GM21723 (cell line): ENCODE results near the gene GIT1.
A peak's percentile ranks its signal among the peaks of the same experiment; 100 is the strongest.

Source experiments
- ATAC-seq: cut with Tn5 transposase; IDR thresholded peaks from one replicate; pipeline ENCODE4 v1.9.1; 2021; ENCODE audit warnings: mild to moderate bottlenecking, moderate library complexity; ENCODE audit not compliant: unreplicated experiment

GIT1 gene

DNA sequence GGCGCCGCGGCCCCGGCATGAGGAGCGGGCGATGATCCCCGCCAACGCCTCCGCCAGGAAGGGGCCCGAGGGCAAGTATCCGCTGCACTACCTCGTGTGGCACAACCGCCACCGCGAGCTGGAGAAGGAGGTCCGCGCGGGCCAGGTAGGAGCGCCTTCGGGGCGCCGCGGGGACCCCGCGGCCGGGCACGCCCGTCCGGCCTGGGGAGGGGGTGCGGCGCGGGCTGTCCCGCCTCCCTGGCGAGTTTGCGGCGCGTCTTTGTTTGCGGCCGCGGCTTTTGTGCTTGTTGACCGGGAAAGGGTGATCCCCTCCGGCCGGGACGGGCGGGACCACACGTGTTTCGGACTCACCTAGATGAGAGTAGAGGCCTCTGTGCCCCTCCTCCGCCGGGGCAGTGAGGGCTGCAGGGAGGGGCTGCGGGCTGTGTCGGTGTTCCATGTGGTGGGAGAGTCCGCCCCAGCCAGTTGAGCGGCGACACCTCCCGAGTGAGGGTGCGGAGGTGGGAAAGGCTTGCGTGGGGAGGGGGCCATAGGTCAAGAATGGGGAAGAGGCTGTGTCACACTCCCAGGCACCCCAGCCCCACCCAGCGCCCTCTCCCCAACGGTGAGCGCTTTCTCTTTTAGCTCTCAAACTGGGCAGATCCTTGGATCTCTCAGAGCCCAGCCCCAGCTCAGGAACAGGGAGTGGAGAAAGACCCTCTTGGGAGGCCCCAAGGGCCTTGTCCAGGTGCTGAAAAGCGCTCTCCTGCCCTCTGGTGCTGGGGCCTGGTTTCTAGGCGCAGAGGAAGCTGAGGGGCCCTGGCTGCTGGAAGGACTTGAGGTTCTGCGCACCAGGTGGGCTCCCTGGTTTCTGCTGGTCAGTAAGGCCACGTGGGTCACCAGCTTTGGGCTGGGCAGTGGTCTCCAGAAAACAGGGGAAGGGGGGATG is 4.4 kb upstream of the GIT1 start:
- no peak for ATAC-seq

DNA sequence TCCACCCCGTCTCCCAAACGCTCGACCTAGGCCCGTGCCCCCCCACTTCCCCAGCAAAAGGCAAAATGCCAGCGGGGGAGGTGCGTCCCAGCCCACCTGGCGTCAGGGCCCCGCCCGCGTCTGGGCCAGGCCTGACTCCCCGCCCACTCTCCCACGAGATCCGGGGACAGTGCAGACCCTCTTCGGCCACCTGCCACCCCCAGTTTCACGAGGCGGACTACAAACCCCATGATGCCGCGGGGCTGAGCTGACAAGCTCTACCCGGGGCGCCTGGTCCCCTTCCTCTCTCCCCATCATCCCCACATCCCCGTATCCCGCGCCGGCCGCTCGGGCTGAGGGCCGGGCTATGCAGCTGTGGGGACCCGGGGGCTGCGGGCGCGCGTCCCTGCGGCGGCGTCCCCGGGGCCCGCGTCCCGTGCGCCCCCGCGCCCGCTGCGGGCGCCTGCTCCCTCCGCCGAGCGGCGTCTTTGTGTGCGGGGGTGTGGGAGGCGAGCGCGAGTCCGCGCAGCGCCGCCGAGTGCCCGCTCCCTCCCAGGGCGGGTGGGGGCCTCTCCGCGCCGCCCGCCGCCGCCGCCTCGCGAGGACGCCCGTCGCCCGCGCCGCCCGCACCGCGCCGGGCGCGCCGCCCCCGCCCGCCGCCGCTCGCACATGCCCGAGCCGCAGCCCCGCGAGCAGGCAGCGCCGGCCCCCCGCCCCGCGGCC is 3.6 kb upstream of the GIT1 start, which contains the start of gene ANKRD13B:
ANKRD13B (plus strand) TSS at position 283 of the 702 bp plus-strand sequence. CDS start 490 bp downstream, outside the sequence.
- ATAC-seq = no peak

DNA sequence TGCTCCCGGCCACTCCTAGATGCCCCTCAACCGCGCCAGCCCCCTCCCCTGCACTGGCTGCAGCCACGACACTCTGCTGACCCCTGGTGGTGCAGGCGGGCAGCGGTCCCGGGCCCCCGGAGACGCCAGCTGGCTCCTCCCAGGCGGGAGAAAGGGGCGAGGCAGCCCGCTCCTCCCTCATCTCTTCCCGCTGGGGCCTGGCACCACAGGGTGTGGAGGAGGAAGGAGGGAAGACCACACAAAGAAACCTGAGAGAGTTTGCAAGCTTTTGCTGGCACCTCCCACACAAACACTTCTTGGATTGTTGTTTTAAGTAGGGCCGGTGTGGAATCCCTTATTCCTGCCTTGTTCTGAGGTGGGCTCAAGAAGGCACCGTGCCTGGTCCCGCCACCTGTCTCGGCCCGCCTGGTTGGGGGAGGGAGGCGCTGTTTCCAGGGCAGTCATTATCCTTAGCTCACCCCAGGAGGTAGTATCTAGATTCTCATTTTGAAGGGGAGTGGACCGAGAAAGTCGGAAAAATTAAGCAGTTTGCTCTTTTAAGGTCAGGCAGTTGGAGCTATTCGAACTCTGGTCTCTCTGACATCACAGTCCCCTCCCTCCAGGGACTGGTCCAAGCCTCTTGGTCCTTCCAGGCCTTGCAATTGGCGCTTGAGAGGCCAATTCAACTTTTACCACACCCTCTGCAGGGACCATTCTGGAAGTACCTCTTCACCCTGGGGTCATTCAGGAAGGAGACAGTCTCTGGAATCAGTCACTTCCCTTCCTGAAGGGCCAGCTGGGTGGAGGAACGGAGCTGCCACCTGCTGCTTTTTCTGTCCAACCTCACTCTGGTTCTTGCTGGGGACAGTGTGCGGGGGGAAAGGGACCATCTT is 2.5 kb upstream of the GIT1 start:
- no peak for ATAC-seq

GRCh38 chr17:29591146-29591736 is 1.8 kb upstream of the GIT1 start:
- no peak for ATAC-seq

GRCh38 chr17:29590411-29591145 is 1.1 kb upstream of the GIT1 start:
- ATAC-seq = no peak

GRCh38 chr17:29588562-29589411 is 661 bp downstream of the GIT1 start:
- ATAC-seq = peak; percentile 21

- no peak for ATAC-seq
Measured at GRCh38 chr17:29588017-29588561, 1.4 kb downstream of the GIT1 start.

DNA sequence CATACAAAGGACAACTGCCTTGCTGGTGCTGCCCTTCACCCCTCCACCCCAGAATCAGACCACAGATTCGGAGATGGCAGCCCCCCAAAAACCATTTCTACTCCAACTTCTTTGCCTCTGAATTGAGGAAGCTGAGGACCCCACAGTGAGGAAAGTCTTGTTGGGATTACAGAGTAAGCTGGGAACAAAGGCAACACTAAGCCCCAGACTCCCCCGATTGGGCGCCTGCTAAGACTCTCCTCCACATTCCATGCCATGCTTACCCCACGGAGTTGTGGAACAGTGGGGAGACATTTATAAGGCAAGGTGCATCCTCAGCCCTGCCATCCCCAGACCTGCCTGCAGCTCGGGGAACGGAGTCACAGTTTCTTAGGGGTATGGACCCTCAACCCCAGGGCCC is 1.9 kb downstream of the GIT1 start:
- ATAC-seq = no peak

- ATAC-seq = no peak
Measured at GRCh38 chr17:29586676-29587469, 2.6 kb downstream of the GIT1 start.

GRCh38 chr17:29585080-29585751 is 4.2 kb downstream of the GIT1 start:
- ATAC-seq = no peak

DNA sequence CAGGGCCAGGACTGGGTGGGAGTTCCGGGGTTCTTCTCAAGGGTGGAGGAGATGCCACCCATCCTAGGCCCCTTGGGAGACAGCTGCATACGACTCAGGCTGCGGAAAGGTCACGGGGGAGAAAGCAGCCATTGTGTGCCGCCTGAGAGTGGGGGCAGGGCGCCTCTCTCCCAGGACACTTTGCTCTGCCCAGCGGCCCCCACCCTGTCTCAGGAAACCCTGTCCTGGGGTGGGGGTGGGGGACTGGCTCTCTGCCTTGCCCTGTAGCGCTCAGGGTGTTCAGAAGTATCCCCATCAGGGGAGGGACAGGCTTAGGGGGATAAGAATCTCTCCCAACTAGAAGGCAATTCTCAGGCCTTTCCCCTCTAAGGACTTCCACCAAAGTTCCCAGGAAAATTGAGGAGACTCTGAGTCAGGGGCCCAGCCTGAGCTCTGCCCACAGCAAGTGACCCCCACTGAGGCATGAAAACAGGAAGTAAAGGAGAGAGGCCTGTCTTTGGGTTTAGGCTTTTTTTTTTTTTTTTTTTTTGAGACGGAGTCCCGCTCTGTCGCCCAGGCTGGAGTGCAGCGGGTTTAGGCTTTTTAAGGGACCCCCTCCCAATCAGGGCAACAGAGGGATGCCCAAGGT is 4.9 kb downstream of the GIT1 start:
- no peak for ATAC-seq

DNA sequence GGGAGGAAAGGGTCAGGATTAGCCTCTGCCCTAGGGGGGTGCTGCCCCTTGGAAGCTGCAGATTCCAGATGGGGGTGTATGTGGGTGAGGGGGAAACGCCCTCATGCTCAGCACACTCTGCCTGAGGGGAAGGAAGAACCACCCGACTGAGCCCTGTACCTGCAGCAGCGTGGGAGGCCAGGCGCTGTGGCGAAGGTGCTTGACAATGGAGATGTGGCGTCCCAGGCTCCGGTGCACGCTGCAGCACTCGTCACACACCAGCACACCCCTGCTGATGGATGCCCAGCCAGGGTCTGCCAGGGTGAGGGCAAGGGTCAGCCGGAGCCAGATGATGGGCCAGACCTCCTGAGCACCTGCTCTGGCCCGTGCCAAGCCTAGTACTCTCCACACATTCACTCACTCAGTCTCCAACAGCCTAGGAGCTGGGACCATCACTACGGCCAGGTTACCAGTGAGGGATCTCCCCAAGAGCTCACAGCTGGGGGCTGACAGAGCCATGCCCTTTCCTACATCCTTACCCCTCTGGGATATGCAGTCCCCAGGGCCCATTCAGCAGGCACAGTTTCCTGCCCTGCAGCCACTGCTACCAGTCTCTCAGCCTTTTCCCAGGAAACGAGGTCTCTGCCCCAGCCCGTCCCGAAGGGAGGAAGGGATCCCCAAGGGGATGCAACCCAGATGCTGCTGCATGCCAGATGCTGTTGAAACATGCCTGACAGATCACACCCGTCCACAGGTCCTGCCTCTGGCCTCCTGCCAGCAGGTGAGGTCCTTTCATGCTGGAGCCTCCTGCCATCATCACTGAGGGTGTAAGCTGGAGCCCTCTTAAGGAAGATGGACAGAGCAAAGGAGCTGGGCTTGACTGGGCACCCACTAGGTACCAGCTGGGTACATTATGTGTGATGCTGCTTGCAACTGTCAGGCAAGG is 5.9 kb downstream of the GIT1 start:
- ATAC-seq = no peak

DNA sequence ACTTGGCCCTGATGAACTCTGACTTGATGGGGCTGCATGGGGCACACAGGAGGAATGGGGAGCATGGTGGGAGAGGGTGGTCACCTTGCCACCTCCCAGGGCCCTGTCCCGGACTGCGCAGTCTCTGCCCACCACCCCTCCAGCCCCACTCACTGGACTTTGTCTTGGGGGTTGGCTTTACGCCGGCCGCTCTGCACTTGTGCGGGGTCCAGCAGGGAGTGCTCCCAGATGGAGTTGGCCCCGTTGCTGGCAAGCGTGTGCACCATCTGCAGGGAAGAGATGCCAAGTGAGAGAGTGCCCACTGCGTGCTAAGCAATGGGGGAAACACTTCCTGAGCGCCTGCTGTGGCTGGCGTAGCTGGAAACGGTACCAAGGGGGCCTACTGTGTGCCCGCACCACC is 6.7 kb downstream of the GIT1 start:
- ATAC-seq = no peak

DNA sequence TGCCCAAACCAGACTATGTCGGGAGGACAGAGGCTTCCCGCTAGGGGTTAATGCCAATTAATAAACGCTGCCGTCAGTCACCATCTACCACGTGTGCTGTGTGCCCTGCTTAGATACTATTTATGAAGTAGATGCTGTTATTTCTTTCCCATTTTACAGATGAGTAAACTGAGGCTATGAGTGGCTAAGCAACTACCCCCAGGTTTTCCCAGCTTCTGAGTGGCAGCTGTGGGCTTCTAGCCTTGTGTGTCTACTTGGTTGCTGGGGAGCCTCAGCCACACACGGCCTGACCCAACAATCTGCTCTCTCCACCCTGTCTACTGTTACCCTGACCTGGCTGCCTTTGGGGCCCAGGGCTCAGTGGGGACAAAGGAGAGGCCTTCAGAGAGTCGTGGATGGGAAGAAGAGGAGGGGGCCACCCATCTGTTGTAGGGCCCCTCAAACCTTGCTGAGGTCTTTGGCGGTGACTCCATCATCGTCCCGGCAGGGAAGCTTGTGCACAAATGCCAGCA is 7.1 kb downstream of the GIT1 start:
- ATAC-seq = no peak

- ATAC-seq = no peak
Measured at GRCh38 chr17:29581583-29582253, 7.7 kb downstream of the GIT1 start.
